ENCODE results near the gene SDK1.

GRCh38 chr7:3695602-3696001 lies 394.6 kb downstream of the SDK1 start:
- TF ChIP-seq MEF2A (IDR thresholded peaks at IDR 0.05; ENCODE audit: insufficient read depth, low read depth, low read length) (no peak), RAD21 (IDR thresholded peaks at IDR 0.05; ENCODE audit: insufficient read depth, low read depth, low read length) (no peak), POLR2AphosphoS5 (IDR thresholded peaks at IDR 0.05; ENCODE audit: low read length) (no peak), CTCF (IDR thresholded peaks at IDR 0.05 in 2 of 3, conservative IDR thresholded peaks at IDR 0.05 in 1 of 3; ENCODE audit: control insufficient read depth in 2 of 3, extremely low read depth in 1 of 3, insufficient read depth in 1 of 3, low read depth in 3 of 3, low read length in 3 of 3) (no peak), NFYB (IDR thresholded peaks at IDR 0.05; ENCODE audit: insufficient read depth, low read depth, low read length) (no peak), EZH2 (IDR thresholded peaks at IDR 0.05; ENCODE audit: borderline replicate concordance, control insufficient read depth, low read depth, low read length) (no peak)

Measured in GM12878 (cell line).